NCI-H2029 treated with DMSO at 0.1 percent for 48 hours (cell line): ENCODE results near the gene C22orf15.

Experiments
- DNase-seq: peaks from one replicate; lab custom pipeline; 2025; lab: John Stamatoyannopoulos, UW

Gene C22orf15

GRCh38 chr22:23750714-23751440 lies 11.9 kb upstream of the C22orf15 start, which contains the start of gene ZNF70:
Gene ZNF70 (minus strand): TSS chr22:23751112. CDS start chr22:23745140, 5,972 bp downstream.
- DNase-seq, result peak; percentile 40

- no peak for DNase-seq
Observed at GRCh38 chr22:23751441-23751996, 11.3 kb upstream of the C22orf15 start.

- DNase-seq, result no peak
Observed at GRCh38 chr22:23752090-23752691, 10.6 kb upstream of the C22orf15 start.

GRCh38 chr22:23752750-23753149 lies 10.0 kb upstream of the C22orf15 start:
- no peak for DNase-seq

GRCh38 chr22:23753385-23753784 lies 9.4 kb upstream of the C22orf15 start:
- DNase-seq, result no peak

- no peak for DNase-seq
Observed at GRCh38 chr22:23754220-23754919, 8.4 kb upstream of the C22orf15 start, which contains the start of gene VPREB3. Gene VPREB3 (minus strand): TSS chr22:23754425. CDS start chr22:23754363, 62 bp downstream.

- DNase-seq, result no peak
Observed at GRCh38 chr22:23754980-23755636, 7.7 kb upstream of the C22orf15 start.

GRCh38 chr22:23755711-23756110 lies 7.1 kb upstream of the C22orf15 start:
- DNase-seq, result no peak

GRCh38 chr22:23756891-23757290 lies 5.9 kb upstream of the C22orf15 start:
- DNase-seq, result no peak

GRCh38 chr22:23759566-23759965 lies 3.2 kb upstream of the C22orf15 start:
- no peak for DNase-seq

- DNase-seq, result no peak
Observed at GRCh38 chr22:23760056-23760455, 2.7 kb upstream of the C22orf15 start.

GRCh38 chr22:23763579-23763945 lies 772 bp downstream of the C22orf15 start:
- no peak for DNase-seq

- no peak for DNase-seq
Observed at GRCh38 chr22:23763954-23764353, 1.2 kb downstream of the C22orf15 start.

- no peak for DNase-seq
Observed at GRCh38 chr22:23764899-23765881, 2.4 kb downstream of the C22orf15 start.

- no peak for DNase-seq
Observed at GRCh38 chr22:23767303-23767672, 4.5 kb downstream of the C22orf15 start.

GRCh38 chr22:23767673-23768548 lies 5.1 kb downstream of the C22orf15 start, which contains the start of gene CHCHD10:
Gene CHCHD10 (minus strand): TSS chr22:23767972. CDS start chr22:23767874, 98 bp downstream.
- DNase-seq, result no peak

GRCh38 chr22:23769321-23769965 lies 6.7 kb downstream of the C22orf15 start:
- no peak for DNase-seq

- no peak for DNase-seq
Observed at GRCh38 chr22:23772315-23772648, 9.5 kb downstream of the C22orf15 start.
